A549 treated with RU486 at 1 μM for 4 hours (cell line): ENCODE results near the gene C3orf70. TPM values are rescaled to one million over a fixed set of nuclear protein-coding genes. Genes with fewer than 3 reads are reported as not detected.

Source experiments
- total RNA-seq: library from RNA; stranded (reverse); fragments of 200-300 nt; extraction: Qiagen RNA extraction; gene quantifications from 5 replicates; pipeline ENCODE4 v1.2.3, GENCODE V29; 2022; ENCODE audit warnings: low read depth

Gene C3orf70
- total RNA-seq = 0.02 TPM in 1 of 5 replicates, not detected in the others

GRCh38 chr3:185152410-185153170 is at the start of gene C3orf70:
Gene C3orf70, minus strand, starts transcription at chr3:185153060. Its CDS starts 237 bp downstream, at chr3:185152823.

Other genes with a start within 250 kb of the C3orf70 start
- gene EHHADH, start 101.0 kb upstream of the C3orf70 start, total RNA-seq = 1.9 to 3.5 TPM (median 2.7 TPM) in 5 replicates
- 8.9 to 15.8 TPM (median 13.5 TPM) in 5 replicates for gene MAP3K13, start 210.1 kb upstream of the C3orf70 start, total RNA-seq